Tibial nerve (tissue), 4 donors: Measurements from ENCODE around the gene NCAPG2.

Experiments used
- CTCF ChIP-seq, 5 experiments: fragments of 200-600 bp in 3 of 5; fragments of 450-650 bp in 2 of 5; sonication (generic) in 3 of 5; IDR thresholded peaks; one replicate each; pipeline ENCODE4 v1.5.1; 2016 to 2019; ENCODE audit warnings: antibody characterized with exemption in 5 of 5, mild to moderate bottlenecking in 3 of 5, moderate library complexity in 2 of 5
- EP300 ChIP-seq, 2 donors: sonication (generic); formaldehyde crosslinking; IDR thresholded peaks; one replicate each; pipeline ENCODE4 v1.6.1; 2017; ENCODE audit warnings: antibody characterized with exemption in 2 of 2, mild to moderate bottlenecking in 1 of 2
- POLR2A ChIP-seq, 2 donors: fragments of 450-650 bp; IDR thresholded peaks; one replicate each; pipeline ENCODE4 v1.6.1; 2017; ENCODE audit warnings: antibody characterized with exemption in 2 of 2, mild to moderate bottlenecking in 2 of 2, moderate library complexity in 2 of 2

DNA sequence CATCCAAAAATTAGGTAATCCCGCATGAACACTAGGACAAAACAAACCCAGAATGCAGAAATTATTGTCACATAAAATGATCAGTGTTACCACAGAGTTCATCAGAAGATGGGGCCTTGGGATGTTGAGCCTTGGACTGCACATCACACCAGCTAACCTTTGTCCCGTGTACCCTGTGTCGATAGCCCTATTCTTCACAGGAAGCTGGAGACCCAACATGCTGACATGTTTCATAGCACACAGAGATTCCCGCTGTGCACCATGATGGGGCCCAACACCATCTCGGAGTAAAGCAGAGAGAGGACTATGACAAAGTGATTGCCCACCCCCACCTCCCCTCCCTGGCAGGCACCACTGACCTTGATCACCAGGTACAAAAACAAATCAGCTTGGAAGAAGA is 121.5 kb downstream of the NCAPG2 start:
- TF ChIP-seq POLR2A (IDR thresholded peaks at IDR 0.05), result no peak
- no peak for TF ChIP-seq CTCF (IDR thresholded peaks at IDR 0.05)
- no peak for TF ChIP-seq EP300 (IDR thresholded peaks at IDR 0.05)
